Lung (tissue), 12 donors: ENCODE measurements around the gene NRG4. TPM values are rescaled to one million over a fixed set of nuclear protein-coding genes. Genes with fewer than 3 reads are reported as not detected.
"Not testable (repeated sequence)": the region's sequence is repeated elsewhere in the genome, so short reads cannot be mapped to it uniquely, and the experiment has no call there.

Experiments used
- ATAC-seq: fragments of 200-7000 bp; cut with Tn5 transposase; one replicate; pipeline ENCODE4 v1.9.1; 2020; ENCODE audit warnings: moderate number of reproducible peaks; ENCODE audit not compliant: insufficient read depth, low FRiP score
- DNase-seq, 3 donors: peaks; one replicate each; pipeline ENCODE4 v3.0.0-alpha.2; 2013 to 2017
- H3K27ac ChIP-seq, 2 donors: one replicate each; pipeline ENCODE4 v1.5.1; 2013; ENCODE audit warnings: mild to moderate bottlenecking in 2 of 2, moderate library complexity in 2 of 2, control low read depth in 1 of 2, inconsistent platforms in 1 of 2, low read depth in 1 of 2, low read length in 1 of 2
- H3K27me3 ChIP-seq, 3 donors: one replicate each; pipeline ENCODE4 v1.5.1; 2013; ENCODE audit warnings: low read length in 2 of 3; ENCODE audit not compliant: control insufficient read depth in 3 of 3, insufficient read depth in 3 of 3
- H3K36me3 ChIP-seq, 4 donors: one replicate each; pipeline ENCODE4 v1.5.1; 2013; ENCODE audit warnings: low read length in 4 of 4, mild to moderate bottlenecking in 1 of 4, moderate library complexity in 1 of 4; ENCODE audit not compliant: control insufficient read depth in 4 of 4, insufficient read depth in 4 of 4
- H3K4me1 ChIP-seq, 5 donors: one replicate each; pipeline ENCODE4 v1.5.1; 2013; ENCODE audit warnings: low read length in 5 of 5, mild to moderate bottlenecking in 2 of 5, moderate library complexity in 1 of 5; ENCODE audit not compliant: control insufficient read depth in 5 of 5, insufficient read depth in 5 of 5
- H3K4me3 ChIP-seq: one replicate; pipeline ENCODE4 v1.5.1; 2013; ENCODE audit warnings: mild to moderate bottlenecking, control low read depth, moderate library complexity
- H3K9ac ChIP-seq, 2 donors: one replicate each; pipeline ENCODE4 v1.5.1; 2013; ENCODE audit warnings: low read length in 2 of 2, control low read depth in 1 of 2; ENCODE audit not compliant: insufficient read depth in 1 of 2
- H3K9me3 ChIP-seq, 4 donors: one replicate each; pipeline ENCODE4 v1.5.1; 2013; ENCODE audit warnings: low read length in 3 of 4, mild to moderate bottlenecking in 1 of 4, moderate library complexity in 1 of 4; ENCODE audit not compliant: control insufficient read depth in 4 of 4, insufficient read depth in 3 of 4
- WGBS, 2 donors: extraction: QIAGEN DNeasy Blood & Tissue Kit; methylation state at CpG; one replicate each; pipeline ENCODE4 v1.1.7; 2013; 5-methylcytosine and 5-hydroxymethylcytosine counted together
- polyA plus RNA-seq, 2 donors: library from polyadenylated mRNA; stranded (reverse); fragments of 200-250 nt; gene quantifications; one replicate each; pipeline ENCODE4 v1.2.1, GENCODE V29; 2013
- total RNA-seq, 2 donors: library from RNA; depleted of rRNA in 1 of 2; stranded (reverse); fragments of >200 nt in 1 of 2; gene quantifications; one replicate each; pipeline ENCODE4 v1.2.1, GENCODE V29; 2014 to 2021
- TF ChIP-seq, protein P1 (sequence below): IDR thresholded peaks from 2 replicates; pipeline ENCODE4 v1.5.1; 2012; ENCODE audit warnings: mild to moderate bottlenecking; ENCODE audit errors: control extremely low read depth, extremely low read depth
- donor health status: control.
- donor health status: control.
- donor health status: Bipolar disorder and iron deficiency.
- donor health status: healthy.
- donor health status: DM: yes; HTN: yes; CAD: no.

Gene NRG4
- total and polyA plus RNA-seq, 4 donors, result 0.65 to 4.8 (median 2.7) TPM

DNA sequence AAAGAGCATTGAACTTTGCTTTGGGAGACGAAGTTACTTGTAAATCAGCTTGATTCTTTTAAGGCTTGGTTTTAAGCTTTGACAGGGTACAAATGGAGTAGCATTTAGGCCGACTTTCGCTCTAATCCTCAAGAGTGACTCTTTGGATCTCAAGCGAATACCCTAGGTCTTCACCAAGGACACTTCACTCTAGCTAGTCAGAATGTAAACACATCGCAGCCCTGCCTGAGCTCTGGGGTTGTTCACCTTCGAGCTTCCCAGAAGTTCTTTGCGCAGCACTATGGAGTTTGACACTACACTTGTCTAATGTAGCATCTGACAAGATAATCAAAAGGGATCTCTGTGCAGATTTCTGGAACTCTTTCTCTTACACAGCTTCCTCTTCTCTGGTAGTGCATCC, 22.3 kb downstream of the NRG4 start:
- TF ChIP-seq, protein P1, sequence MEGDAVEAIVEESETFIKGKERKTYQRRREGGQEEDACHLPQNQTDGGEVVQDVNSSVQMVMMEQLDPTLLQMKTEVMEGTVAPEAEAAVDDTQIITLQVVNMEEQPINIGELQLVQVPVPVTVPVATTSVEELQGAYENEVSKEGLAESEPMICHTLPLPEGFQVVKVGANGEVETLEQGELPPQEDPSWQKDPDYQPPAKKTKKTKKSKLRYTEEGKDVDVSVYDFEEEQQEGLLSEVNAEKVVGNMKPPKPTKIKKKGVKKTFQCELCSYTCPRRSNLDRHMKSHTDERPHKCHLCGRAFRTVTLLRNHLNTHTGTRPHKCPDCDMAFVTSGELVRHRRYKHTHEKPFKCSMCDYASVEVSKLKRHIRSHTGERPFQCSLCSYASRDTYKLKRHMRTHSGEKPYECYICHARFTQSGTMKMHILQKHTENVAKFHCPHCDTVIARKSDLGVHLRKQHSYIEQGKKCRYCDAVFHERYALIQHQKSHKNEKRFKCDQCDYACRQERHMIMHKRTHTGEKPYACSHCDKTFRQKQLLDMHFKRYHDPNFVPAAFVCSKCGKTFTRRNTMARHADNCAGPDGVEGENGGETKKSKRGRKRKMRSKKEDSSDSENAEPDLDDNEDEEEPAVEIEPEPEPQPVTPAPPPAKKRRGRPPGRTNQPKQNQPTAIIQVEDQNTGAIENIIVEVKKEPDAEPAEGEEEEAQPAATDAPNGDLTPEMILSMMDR, result no peak
- no peak for DNase-seq
- no peaks in the 10 kb centered on the region for H3K27me3 ChIP-seq
- H3K9ac ChIP-seq, result no peak overlapping the region
- H3K4me3 ChIP-seq, result no peak overlapping the region
- H3K36me3 ChIP-seq, result no peaks in the 10 kb centered on the region
- no peaks in the 10 kb centered on the region for H3K4me1 ChIP-seq
- 76 to 93% methylated on average over 7 of the region's 7 CpGs for WGBS, 2 donors
- ATAC-seq, result no peak
- no peak overlapping the region for H3K27ac ChIP-seq
- peaks cover 0 to 2% (median 0%) of the 10 kb centered on the region in 4 donors for H3K9me3 ChIP-seq

DNA sequence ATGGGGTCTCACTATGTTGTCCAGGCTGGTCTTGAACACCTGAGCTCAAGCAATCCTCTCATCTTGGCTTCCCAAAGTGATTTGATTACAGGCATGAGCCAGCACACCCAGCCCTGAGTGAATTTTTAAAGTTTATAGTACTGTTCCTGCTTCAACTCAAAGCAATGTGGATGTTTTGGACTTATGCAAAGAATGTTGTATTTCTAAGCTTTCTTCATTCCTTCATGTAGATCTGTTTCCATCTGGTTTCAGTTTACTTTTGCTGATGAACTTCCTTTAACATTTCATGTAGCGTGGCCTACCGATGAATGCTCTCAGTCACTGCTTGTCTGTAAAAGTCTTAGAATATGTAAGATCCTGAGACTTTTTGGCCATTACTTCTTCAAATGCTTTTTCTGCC, 23.2 kb downstream of the NRG4 start:
- 78 to 82% methylated on average over 2 of the region's 2 CpGs for WGBS, 2 donors
- Histone ChIP-seq H3K27ac (no peak overlapping the region), H3K27me3 (no peaks in the 10 kb centered on the region), H3K36me3 (no peaks in the 10 kb centered on the region), H3K4me1 (no peaks in the 10 kb centered on the region), H3K9me3 (peaks cover 0 to under 1% (median 0%) of the 10 kb centered on the region in 4 donors), H3K4me3 (no peak overlapping the region), H3K9ac (no peak overlapping the region)
- DNase-seq (peak in 1 of 3 donors; percentile 9), ATAC-seq (no peak)
- TF ChIP-seq, protein P1, result no peak

DNA sequence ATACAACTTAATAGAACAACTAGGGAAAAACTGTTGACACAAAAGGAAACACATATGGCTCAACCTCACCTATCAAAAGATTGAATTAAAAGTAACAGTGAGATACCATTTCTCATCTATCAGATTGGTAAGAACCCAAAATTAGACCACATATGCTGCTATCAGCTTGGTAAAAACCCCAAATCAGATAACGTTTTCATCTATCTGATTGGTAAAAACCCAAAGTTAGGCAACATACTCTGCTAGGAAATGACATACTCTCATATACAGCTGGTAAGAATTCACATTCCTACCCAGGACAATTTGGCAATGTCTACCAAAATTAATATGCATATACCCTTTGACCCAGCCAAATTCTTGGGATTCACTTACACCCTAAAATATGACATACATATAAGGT, 26.3 kb downstream of the NRG4 start:
- Histone ChIP-seq H3K27ac (no peak overlapping the region), H3K36me3 (no peaks in the 10 kb centered on the region), H3K9me3 (no peaks in the 10 kb centered on the region), H3K4me3 (no peak overlapping the region), H3K27me3 (no peaks in the 10 kb centered on the region), H3K4me1 (no peaks in the 10 kb centered on the region), H3K9ac (no peak overlapping the region)
- no peak for ATAC-seq
- DNase-seq, result no peak
- WGBS, 2 donors, result 50 to 66% methylated on average over 1 of the region's 1 CpG
- TF ChIP-seq, protein P1, result no peak

DNA sequence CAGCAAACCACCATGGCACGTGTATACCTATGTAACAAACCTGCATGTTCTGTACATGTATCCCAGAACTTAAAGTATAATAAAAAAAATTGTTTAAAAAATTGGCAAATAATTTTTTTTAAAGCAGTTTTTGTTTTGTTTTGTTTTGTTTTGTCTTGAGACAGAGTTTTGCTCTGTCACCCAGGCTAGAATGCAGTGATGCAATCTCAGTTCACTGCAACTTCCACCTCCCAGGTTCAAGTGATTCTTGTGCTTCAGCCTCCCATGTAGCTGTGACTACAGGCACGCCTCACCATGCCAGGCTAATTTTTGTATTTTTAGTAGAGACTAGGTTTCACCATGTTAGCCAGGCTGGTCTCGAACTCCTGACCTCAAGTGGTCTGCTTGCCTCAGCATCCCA, 27.5 kb downstream of the NRG4 start:
- not testable (repeated sequence) for ATAC-seq, H3K4me3 ChIP-seq, H3K27me3 ChIP-seq, H3K36me3 ChIP-seq, H3K9ac ChIP-seq, H3K4me1 ChIP-seq, DNase-seq, H3K27ac ChIP-seq, H3K9me3 ChIP-seq
- 89 to 93% methylated on average over 3 of the region's 3 CpGs for WGBS, 2 donors
